DND-41 (cell line): ENCODE measurements around the gene NPR3.

Experiments
- EZH2 ChIP-seq: IDR thresholded peaks from 3 replicates; pipeline ENCODE4 v1.6.1; 2012; ENCODE audit warnings: borderline replicate concordance, low read depth, mild to moderate bottlenecking, moderate library complexity, low read length, inconsistent platforms; ENCODE audit not compliant: severe bottlenecking
- TF ChIP-seq, protein P1 (sequence below): IDR thresholded peaks from 2 replicates; pipeline ENCODE4 v1.5.1; 2012; ENCODE audit warnings: borderline replicate concordance, low read length, moderate library complexity, mild to moderate bottlenecking; ENCODE audit not compliant: poor library complexity, severe bottlenecking; ENCODE audit errors: extremely low read depth

- TF ChIP-seq, protein P1, sequence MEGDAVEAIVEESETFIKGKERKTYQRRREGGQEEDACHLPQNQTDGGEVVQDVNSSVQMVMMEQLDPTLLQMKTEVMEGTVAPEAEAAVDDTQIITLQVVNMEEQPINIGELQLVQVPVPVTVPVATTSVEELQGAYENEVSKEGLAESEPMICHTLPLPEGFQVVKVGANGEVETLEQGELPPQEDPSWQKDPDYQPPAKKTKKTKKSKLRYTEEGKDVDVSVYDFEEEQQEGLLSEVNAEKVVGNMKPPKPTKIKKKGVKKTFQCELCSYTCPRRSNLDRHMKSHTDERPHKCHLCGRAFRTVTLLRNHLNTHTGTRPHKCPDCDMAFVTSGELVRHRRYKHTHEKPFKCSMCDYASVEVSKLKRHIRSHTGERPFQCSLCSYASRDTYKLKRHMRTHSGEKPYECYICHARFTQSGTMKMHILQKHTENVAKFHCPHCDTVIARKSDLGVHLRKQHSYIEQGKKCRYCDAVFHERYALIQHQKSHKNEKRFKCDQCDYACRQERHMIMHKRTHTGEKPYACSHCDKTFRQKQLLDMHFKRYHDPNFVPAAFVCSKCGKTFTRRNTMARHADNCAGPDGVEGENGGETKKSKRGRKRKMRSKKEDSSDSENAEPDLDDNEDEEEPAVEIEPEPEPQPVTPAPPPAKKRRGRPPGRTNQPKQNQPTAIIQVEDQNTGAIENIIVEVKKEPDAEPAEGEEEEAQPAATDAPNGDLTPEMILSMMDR = no peak
- no peak for TF ChIP-seq EZH2
These were observed 200 bp downstream of the NPR3 start for GRCh38 chr5:32711362-32711680.
